GM12865 (cell line): Measurements from ENCODE around the gene LDLRAD4.
"Not testable (repeated sequence)": the region's sequence is repeated elsewhere in the genome, so short reads cannot be mapped to it uniquely, and the experiment has no call there.

Source experiments
- DNase-seq: peaks from one replicate; pipeline ENCODE4 v3.0.0; 2010; ENCODE audit warnings: low read depth
- H3K4me3 ChIP-seq: 2 replicates; pipeline ENCODE4 v1.5.1; 2011; ENCODE audit warnings: mild to moderate bottlenecking, low read depth, low read length, control low read depth
- TF ChIP-seq, protein P1 (sequence below): IDR thresholded peaks from 2 replicates; pipeline ENCODE4 v1.5.1; 2011; ENCODE audit warnings: low read length, control low read depth, low read depth, inconsistent platforms; ENCODE audit not compliant: insufficient read depth; ENCODE audit errors: missing control alignments

Gene LDLRAD4

DNA sequence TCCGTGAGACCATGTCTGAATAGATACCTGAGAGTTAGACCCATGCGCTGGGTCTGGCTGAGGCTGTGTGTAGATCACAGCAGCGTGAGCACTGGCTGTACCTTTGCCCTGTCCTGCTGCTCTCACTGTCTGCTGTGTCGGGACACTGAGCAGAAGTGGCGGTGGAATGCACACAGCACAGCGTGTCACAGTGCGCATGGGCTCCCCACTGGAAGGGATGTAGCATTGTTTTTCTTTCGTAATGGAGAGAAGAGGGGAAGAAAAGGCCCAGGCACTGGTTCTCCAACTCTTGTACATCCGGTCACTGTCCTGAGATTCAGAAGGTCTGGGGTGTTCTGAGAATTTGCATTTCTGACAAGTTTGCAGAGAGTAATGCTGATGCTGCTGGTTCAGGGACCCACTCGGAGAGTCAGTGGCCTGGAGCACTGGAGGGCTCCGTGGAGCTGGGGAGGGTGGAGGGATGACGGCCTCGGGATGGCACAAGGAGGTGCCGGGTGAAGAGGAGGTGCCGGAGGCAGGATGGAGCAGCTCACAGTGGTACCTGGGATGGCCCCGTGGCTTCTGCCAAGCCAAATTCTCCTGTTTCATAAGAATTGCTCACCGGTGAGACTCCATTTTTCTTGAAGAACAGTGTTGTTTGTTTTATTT lies 252.8 kb downstream of the LDLRAD4 start:
- no peak for DNase-seq
- no peak overlapping the region for H3K4me3 ChIP-seq
- TF ChIP-seq, protein P1, sequence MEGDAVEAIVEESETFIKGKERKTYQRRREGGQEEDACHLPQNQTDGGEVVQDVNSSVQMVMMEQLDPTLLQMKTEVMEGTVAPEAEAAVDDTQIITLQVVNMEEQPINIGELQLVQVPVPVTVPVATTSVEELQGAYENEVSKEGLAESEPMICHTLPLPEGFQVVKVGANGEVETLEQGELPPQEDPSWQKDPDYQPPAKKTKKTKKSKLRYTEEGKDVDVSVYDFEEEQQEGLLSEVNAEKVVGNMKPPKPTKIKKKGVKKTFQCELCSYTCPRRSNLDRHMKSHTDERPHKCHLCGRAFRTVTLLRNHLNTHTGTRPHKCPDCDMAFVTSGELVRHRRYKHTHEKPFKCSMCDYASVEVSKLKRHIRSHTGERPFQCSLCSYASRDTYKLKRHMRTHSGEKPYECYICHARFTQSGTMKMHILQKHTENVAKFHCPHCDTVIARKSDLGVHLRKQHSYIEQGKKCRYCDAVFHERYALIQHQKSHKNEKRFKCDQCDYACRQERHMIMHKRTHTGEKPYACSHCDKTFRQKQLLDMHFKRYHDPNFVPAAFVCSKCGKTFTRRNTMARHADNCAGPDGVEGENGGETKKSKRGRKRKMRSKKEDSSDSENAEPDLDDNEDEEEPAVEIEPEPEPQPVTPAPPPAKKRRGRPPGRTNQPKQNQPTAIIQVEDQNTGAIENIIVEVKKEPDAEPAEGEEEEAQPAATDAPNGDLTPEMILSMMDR: no peak

DNA sequence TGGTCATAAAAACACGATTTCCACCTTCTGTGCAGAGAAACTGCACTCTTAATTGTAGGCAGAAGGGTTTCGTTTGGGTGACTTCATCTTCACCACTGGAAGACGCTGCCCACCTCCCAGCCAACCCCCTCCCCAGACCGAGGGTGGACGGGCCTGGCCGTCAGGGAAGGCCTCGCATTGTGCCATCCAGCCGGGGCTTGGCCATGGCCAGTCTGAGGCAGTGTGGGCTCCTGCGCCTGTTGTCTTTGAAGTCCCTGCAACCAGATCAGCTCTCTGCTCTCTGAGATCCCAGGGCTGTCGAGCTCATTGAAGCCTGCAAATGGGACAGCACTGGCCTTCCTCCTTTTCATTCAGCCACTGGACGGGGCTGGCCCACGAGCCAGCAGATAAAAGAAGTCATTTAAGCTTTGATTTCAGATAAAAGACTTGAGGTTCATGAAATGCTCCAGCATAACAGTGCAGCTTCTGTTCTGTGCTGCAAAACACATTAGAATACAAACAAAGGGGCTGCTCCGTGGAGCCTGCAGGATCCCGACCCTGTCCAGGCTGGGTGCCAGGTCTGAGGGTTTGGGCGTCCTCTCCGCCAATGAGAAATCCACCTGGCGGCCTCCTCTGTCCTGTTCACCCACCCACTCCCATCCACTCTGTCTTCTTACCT lies 253.5 kb downstream of the LDLRAD4 start:
- TF ChIP-seq, protein P1: no peak
- DNase-seq: no peak

DNA sequence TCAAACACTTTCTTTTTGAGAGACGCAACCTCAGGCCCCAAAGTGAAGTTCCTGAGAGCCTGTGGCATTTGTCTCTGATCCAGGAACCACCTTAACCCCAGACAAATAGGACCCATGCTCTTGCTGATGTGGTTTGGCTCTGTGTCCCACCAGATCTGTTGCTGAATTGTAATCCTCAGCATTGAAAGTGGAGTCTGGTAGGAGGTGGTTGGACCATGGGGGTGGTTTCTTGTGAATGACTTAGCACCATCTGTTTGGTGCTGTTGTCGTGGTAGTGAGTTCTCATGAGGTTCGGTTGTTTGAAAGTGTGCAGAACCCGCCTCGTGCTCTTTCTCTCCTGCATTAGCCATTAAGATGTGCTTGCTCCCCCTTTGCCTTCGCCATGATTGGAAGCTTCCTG lies 255.2 kb downstream of the LDLRAD4 start:
- DNase-seq: no peak
- TF ChIP-seq, protein P1: no peak

More for the DNA sequence above, 253.5 kb downstream of the LDLRAD4 start:
- H3K4me3 ChIP-seq: no peak overlapping the region

DNA sequence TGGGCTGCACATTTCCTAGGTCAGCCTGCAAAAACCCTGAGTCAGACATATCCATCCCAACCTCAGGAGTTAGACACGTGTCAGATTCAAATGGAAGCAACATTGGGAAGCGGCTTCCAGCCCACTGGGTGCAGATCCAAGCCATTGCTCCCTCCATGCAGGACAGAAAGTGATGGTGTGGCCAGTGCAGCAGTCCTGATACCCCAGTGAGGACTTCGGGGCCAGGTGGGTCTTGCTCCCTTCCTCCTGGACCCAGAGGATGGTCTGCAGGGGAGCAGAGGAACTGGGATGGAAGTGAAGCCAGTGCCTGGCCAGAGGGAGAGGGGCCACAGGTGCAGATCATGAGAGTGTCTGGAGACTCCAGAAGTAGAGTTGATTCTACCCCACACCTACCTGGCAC lies 255.8 kb downstream of the LDLRAD4 start:
- no peak for DNase-seq
- no peak overlapping the region for H3K4me3 ChIP-seq
- TF ChIP-seq, protein P1: no peak

More for the DNA sequence above, 255.2 kb downstream of the LDLRAD4 start:
- H3K4me3 ChIP-seq: no peak overlapping the region

DNA sequence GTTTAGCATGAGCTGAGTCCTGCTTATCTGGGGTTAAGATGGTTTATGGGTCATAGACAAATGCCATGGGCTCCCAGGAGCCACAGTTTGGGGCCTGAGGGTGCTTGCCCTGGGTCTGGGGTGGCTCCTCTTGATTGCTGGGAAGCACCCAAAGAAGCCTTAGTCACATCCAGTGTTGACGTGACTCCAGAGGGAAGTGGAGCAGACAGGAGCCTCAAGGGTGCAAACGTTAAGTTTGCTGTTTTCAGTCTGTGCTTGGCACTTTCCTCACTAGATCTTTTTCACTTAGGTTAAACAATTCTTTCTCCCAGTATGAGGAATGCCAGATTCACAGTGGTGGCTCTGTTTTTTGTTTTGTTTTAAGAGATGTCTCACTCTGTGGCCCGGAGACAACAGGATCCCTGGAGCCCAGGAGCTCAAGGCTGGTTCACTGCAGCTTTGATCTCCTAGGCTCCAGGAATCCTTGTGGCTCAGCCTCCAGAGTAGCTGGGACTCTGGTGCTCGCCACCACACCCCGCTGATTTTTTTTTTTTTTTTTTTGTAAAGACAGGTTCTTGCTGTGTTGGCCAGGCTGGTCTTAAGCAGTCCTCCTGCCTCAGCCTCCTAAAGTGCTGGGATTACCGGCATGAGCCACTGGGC lies 256.5 kb downstream of the LDLRAD4 start:
- H3K4me3 ChIP-seq: no peak overlapping the region
- no peak for DNase-seq
- TF ChIP-seq, protein P1: no peak

DNA sequence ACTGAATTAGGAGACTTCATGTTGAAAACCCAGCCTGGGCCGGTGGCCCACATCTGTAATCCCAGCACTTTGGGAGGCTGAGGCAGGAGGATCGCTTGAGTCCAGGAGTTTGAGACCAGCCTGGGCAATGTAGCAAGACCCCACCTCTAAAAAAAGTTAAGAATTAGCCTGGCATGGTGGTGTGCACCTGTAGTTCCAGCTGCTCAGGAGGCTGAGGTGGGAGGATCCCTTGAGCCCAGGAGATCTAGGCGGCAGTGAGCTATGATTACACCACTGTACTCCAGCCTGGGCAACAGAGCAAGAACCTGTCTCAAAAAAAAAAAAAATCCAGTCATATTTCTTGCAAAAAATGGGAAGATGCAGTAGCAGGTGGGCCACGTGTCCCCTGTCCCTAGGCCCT lies 257.8 kb downstream of the LDLRAD4 start:
- not testable (repeated sequence) for DNase-seq, H3K4me3 ChIP-seq

DNA sequence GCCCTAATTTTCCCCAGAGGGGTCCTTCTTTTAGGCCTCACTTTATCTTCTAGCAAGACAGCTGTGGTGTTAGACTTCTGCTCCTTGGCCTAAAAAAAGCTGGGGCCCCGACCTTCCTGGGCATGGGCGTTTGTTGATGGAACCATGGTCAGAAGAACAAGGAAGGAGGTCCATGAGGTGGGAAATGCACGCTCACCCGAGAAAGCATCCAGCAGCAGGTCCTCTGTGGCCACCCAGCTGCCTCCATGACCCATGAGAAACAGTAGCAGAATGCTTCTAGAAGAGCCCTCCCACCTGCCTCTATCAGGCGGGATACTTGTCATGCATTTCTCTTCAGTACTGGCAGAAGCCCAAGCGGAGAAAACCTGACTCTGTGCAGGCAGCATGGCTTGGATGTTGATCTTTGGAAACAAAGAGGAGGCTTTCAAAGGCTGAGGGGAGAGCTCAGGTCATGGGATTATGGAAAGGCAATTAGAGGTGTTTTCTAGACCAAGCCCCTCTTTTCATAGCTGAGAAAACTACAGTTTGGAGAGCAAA lies 258.7 kb downstream of the LDLRAD4 start:
- TF ChIP-seq, protein P1: no peak
- no peak for DNase-seq

More for the DNA sequence above, 258.7 kb downstream of the LDLRAD4 start:
- no peak overlapping the region for H3K4me3 ChIP-seq
